HG02642 (cell line): ENCODE data around the gene CHST11.

Experiments
- ATAC-seq: cut with Tn5 transposase; IDR thresholded peaks from one replicate; pipeline ENCODE4 v1.9.1; 2021; ENCODE audit warnings: mild to moderate bottlenecking; ENCODE audit not compliant: unreplicated experiment, poor library complexity

The CHST11 gene

GRCh38 chr12:104615048-104615561 lies 158.4 kb downstream of the CHST11 start:
- ATAC-seq = no peak

GRCh38 chr12:104618691-104619090 lies 161.9 kb downstream of the CHST11 start:
- ATAC-seq = no peak

DNA sequence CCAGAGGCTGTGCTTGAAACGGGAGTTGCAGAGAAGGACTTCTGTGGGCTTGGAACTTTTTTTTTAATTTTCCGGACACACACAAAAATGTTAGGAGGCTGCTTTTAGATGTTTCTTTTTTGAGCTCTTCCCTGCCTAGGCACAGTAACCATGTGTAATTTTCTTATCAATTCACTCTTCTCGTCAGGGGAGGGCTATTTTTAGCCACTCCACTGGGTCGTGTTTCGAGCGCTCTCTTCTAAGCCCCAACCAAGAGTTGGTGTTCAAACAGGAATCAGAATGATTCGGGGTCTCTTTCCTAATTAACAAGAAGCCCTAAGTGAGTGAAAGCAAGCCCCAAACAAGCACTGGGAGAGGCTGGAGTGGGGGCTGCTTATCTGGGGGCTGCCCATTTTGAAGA lies 162.6 kb downstream of the CHST11 start:
- no peak for ATAC-seq

- ATAC-seq = no peak
Measured at GRCh38 chr12:104620837-104621531, 164.2 kb downstream of the CHST11 start.

DNA sequence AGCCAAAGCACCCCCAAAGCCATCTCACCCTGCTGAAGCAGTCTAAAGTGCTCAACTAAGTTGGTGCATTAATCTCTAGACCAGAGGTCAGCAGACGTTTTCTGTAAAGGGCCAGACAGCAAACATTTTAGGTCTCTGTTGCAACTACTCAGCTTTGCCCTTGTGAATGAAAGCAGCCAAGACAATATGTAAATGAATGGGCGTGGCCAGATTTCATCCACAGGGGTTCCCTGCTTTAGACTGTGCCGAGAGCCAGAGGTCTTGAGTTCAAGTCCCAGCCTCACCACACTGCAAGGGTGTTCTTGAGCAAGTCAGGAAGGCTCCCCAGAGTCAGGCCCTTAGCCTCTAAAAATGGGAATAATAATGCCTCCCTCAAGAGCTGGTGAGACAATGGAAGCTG lies 166.2 kb downstream of the CHST11 start:
- no peak for ATAC-seq

DNA sequence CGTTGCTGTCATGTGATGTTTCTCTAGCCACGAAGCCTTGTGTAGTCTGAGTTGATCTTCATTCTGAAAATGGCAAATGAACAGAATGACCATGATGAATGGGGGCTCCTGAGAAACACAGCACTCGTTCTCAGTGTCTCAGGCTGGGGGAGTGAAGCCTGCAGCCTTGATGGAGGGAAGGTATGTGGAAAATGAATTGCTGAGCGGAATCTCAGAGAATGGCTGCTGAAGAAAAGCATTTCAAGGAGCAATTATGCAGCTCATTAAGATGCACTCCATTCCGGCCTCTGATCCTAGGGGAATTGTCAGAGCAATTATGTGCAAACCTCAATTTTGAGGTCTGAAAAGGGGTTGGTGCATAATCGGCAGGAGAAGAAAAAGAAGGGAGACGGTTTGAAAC lies 167.1 kb downstream of the CHST11 start:
- no peak for ATAC-seq

DNA sequence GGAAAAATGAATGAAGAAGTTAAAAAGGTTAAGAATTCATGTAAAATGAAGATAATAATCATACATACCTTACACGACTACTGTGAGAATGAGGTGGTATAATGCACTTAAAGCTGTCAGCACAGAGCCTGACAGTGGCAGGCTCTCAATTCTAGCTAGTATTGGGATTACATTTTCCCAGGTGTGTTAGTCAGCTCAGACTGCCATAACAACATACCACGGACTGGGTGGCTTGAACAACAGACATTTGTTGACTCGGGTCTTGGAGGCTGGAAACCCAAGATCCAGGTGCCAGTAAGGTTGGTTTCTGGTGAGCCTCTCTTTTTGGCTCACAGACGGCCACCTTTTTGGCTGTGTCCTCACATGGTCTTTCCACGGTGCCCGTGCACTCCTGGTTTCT lies 167.8 kb downstream of the CHST11 start:
- ATAC-seq = no peak

- no peak for ATAC-seq
Measured at GRCh38 chr12:104626069-104626837, 169.5 kb downstream of the CHST11 start.

- ATAC-seq = no peak
Measured at GRCh38 chr12:104627231-104627989, 170.7 kb downstream of the CHST11 start.

GRCh38 chr12:104627990-104628830 lies 171.5 kb downstream of the CHST11 start:
- no peak for ATAC-seq

- no peak for ATAC-seq
Measured at GRCh38 chr12:104628831-104629135, 172.0 kb downstream of the CHST11 start.

GRCh38 chr12:104630230-104630670 lies 173.5 kb downstream of the CHST11 start:
- no peak for ATAC-seq

GRCh38 chr12:104631867-104632266 lies 175.1 kb downstream of the CHST11 start:
- no peak for ATAC-seq

GRCh38 chr12:104632724-104633201 lies 176.0 kb downstream of the CHST11 start:
- ATAC-seq = no peak

DNA sequence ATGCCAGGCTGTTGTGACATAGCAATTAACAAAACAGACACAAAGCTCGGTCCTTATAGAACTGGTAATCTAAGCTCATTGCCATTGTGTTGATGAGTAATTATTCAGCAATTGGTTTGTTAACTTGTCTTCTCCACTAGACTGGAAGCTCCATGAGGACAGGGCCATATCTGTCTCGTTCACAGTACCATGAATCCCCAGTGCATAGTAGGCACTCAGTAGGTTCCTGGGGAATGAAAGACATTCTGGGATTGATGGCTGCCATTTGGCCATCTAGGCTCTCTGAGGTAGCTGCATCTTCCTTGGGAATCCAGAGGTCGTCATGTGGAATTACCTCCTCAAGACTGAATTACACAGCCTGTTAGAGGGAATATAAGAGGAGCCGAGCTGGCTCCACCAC lies 177.3 kb downstream of the CHST11 start:
- no peak for ATAC-seq

DNA sequence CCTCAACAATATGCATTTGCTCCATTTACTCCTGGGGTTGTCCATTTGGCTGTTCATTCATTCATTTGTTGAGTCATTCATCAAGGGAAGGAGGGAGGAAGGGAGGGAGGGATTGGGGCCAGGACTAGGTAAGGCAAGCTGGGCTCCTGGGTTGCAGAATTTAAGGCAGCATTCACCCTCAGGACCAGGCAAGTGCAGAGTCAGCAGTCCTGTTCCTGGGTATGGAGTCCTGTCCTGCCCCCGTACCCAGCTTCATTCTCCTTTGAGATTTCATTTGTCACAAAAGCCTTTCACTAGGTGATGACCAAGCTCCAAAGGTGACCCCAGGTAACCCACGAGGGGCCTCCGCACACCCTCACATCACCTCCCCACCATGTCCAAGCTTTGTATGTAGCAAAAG lies 178.1 kb downstream of the CHST11 start:
- ATAC-seq = no peak

DNA sequence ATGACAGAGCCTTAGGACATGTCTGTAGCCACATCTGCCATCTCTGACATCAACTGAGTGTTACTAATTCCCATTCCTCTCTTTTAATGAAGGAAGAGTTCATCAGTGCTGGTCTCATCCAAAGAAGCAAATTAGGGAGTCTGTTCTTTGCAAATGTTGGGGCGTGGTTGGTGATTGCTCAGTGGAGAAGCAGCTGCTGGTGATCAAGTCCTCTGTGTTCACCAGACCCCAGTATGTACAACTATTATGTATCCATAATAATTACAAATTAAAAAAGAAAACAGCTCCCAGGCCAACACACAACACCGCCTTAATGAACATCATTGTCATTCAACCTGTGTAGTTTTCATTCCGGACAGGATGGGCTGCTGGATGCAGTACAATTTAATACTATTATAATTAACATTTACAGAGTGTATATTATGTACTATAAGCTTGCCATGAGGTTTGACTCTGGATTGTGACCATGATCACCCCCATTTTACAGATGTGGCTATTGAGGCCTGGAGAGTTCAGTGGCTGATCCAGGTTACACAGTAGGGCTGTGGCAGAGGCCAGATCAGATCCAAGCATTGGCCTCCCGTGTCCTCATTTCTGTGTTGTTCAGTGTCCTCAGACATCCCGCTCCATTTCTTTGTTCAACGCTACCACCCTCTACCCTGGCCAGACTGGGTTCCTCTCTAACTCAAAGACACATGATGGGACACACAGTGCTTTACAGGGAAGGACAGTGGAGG lies 179.0 kb downstream of the CHST11 start:
- ATAC-seq = no peak

- ATAC-seq = no peak
Measured at GRCh38 chr12:104636496-104636895, 179.7 kb downstream of the CHST11 start.

- no peak for ATAC-seq
Measured at GRCh38 chr12:104637604-104638003, 180.9 kb downstream of the CHST11 start.
